DMS114 treated with DMSO at 0.1 percent for 48 hours (cell line): ENCODE data around the gene PCBP2.
"Not testable (repeated sequence)": the region's sequence is repeated elsewhere in the genome, so short reads cannot be mapped to it uniquely, and the experiment has no call there.

Experiments used
- DNase-seq: peaks from one replicate; lab custom pipeline; 2025; ENCODE audit not compliant: unreplicated experiment; lab: John Stamatoyannopoulos, UW

Gene PCBP2

DNA sequence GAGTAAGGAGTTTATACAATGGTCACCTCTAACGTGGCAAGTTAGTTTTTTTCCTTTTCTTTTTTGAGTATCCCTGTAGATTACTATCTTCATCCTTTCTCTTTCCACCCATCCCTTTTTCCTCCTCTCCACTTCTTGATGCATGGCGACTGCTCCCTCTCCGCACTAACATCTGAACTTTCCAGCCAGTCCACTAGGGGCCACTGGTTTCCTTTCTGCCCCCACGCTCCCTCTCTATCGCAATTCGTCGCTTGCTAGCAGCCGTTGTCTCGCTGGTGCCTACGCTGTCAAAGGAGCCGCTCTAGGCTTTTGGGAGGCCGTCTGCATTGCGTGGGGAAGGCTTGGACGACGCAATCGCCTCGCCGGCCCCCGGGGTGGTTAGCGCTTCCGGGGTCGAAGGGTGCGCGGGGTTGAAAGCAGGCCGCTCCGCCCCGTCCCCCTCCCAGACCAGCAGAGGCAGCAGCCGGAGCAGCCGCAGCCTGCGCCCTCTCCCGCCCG lies at the start of gene PCBP2:
Gene PCBP2 (plus strand): TSS at position 442 of the 498 bp plus-strand sequence. CDS start 2,699 bp downstream, outside the sequence.
- DNase-seq = peak; percentile 99

DNA sequence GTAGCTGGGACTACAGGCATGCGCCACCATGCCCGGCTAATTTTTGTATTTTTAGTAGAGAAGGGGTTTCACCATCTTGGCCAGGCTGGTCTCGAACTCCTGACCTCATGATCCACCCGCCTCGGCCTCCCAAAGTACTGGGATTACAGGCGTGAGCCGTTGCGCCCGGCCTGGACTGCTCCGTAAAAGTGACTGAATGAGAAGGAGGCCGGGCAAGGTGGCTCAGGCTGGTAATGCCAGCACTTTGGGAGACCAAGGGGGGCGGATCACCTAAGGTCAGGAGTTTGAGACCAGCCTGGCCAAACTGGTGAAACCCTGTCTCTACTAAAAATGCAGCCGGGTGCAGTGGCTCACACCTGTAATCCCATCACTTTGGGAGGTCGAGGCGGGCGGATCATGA lies 49.6 kb upstream of the PCBP2 start:
- not testable (repeated sequence) for DNase-seq

DNA sequence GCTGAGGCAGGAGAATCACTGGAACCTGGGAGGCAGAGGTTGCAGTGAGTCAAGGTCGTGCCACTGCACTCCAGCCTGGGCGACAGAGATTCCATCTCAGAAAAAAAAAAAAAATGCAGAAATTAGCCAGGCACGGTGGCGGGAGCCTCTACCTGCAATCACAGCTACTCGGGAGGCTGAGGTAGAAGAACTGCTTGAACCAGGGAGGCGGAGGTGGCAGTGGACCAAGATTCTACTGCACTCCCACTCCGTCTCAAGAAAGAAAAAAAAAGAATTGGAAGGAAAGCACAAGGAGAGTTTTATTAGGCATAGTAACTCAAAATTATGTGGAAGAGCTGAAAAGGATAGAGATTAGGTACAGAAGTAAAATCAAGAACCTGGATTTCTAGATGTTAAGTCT lies 49.0 kb upstream of the PCBP2 start:
- no peak for DNase-seq

DNA sequence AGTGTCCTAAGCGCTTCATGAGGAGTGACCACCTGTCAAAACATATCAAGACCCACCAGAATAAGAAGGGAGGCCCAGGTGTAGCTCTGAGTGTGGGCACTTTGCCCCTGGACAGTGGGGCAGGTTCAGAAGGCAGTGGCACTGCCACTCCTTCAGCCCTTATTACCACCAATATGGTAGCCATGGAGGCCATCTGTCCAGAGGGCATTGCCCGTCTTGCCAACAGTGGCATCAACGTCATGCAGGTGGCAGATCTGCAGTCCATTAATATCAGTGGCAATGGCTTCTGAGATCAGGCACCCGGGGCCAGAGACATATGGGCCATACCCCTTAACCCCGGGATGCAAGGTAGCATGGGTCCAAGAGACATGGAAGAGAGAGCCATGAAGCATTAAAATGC lies 41.0 kb upstream of the PCBP2 start:
- no peak for DNase-seq

DNA sequence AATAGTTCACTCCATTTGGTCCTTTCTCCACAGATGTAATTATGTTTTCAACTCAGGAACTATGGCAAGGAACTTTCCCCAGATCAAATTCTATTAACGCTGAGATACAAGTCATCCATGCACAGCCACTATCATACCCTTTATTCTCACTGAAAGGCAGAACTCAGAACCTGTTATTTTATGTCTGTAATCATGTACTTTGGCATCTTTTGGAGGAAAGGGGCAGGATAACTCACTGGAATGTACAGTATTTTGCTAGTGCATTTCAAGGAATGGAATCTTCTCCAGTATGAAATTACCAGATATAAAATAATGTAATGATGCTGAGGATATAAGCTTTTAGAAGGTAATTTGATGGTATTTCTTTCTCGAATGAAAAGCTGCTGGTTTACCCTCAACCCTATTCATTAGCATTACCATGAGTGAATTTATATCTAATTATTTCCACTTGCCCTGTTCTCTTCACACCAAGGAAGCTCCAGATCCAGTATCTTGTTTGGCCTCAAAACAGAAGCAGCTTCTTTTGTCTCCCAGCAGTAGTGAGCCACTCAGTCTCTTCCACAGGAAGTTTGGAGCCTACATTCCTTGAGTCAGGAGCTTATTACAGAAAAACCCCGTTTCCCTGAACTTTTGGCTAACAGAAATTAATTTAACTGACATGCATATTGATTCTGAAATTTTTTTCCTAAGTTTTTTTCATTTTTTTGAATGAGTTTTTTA lies 38.3 kb upstream of the PCBP2 start:
- no peak for DNase-seq

DNA sequence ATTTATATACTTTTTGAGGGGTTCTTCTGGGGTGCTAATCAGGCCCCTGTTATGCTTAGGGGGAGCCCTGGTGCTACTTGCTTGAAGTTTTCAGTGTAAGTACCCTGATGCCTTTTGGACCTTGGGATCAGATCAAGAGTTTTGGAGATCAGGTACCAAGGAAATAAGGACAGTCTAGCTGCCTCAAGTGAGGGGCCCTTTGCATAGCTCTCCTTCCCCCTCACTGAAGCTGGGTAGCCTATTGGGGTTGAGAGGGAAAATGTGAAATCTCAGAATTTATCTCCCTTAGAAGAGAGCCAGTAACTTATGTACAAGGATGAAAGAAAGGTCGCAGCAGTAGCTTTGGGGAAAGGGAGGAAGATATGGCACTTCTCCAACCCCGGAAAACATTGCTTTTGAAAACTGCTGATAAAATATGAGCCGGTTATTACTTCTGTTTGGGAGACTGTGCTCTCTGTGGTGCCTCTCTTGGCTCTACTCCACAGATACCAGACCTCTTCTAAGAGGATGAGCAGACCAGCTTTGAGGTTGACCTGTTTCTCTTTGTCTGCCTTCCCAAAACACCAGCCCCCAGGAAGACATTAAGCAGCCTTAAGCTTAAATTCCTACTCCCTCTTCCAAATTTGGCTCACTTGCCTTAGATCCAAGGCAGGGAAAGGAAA lies 37.0 kb upstream of the PCBP2 start:
- no peak for DNase-seq

DNA sequence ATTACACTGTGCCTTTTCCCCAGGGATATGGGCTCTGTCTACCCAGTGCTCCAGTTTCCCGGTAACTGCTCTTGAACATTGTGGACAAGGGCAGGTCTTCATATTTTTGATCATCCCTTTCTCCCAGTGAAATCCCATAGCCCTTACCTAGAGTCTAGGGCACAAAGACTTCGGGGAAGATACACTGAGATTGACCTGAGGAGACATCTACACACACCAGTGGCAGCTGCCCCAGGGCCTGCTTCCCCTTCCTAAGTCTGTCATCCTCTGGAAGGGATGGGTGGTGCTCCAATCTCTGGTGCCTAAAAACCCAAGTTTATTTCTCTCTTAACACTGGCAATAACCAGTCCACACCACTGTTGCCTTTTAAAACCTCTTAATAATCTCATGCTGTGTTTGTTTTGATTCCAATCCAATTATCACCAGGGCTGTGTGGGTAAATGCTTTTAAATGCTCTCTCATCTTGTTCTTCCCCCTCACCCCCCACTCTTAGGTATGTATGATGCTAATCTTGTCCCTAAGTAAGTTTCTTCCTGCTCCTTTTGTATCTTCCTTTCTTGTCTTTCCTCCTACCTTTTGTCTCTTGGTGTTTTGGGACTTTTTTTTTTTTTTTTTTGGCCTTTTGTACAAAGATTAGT lies 36.0 kb upstream of the PCBP2 start:
- not testable (repeated sequence) for DNase-seq

DNA sequence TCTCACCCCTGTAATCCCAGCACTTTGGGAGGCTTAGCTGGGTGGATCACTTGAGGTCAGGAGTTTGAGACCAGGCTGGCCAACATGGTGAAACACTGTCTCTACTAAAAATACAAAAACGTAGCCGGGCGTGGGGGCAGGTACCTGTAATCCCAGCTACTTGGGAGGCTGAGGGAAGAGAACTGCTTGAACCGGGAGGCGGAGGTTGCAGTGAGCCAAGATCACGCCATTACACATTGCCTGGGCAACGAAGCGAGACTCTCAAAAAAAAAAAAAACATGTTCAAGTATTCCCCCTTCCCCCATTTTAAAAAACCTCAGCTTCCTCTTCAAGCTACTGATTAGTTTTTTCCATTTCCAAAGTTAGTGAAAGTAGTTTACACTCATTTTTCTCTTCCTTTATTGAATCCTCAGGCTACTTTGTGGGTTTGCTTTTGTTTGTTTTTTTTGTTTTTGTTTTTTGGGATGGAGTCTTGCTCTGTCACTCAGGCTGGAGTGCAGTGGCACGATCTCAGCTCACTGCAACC lies 34.5 kb upstream of the PCBP2 start:
- DNase-seq = not testable (repeated sequence)

DNA sequence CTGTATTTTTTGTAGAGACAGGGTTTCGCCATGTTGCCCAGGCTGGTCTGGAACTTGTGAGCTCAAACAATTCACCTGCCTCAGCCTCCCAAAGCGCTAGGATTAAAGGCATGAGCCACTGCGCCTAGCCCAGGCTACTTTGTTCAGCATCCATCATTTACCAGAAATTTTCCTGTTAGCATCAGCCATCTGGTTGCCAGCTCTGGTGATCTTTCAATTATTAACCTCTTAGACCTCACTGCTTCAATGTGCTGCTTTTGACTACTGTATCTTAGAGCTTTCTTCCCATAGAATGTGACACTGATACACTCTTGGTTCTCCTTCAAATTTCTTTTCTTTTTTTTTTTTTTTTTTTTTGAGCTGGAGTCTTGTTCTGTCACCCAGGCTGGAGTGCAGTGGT lies 33.7 kb upstream of the PCBP2 start:
- DNase-seq = no peak

DNA sequence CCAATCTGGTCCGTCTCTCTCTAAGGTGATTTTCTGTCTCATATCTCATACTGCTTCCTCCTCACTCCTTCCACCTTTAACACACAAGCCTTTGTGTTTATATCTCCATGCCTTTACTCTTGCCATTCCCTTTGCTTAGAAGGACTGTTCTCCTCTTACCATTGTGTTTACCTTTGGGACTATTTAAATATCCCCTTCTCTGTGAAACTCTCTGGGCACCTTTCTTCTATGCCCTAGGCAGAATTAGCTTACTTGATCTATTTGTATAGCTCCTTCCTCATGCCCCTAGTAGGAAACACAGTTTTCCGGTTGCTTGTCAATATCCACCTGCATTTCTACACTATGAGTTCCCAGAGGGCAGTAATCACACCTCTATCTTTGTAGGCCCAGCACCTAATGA lies 32.1 kb upstream of the PCBP2 start:
- no peak for DNase-seq

DNA sequence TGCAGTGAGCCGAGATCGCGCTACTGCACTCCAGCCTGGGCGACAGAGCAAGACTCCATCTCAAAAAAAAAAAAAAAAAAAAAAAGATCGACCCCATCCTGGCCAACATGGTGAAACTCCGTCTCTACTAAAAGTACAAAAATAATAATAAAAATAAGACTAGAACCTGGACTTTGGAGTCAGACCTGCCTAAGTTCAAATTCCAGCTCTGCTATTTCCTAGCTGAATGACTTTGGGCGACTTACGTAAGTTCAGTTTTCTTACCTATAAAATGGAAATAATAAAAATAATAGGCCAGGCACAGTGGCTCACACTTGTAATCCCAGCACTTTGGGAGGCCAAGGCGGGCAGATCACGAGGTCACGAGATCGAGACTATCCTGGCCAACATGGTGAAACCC lies 29.7 kb upstream of the PCBP2 start:
- not testable (repeated sequence) for DNase-seq

DNA sequence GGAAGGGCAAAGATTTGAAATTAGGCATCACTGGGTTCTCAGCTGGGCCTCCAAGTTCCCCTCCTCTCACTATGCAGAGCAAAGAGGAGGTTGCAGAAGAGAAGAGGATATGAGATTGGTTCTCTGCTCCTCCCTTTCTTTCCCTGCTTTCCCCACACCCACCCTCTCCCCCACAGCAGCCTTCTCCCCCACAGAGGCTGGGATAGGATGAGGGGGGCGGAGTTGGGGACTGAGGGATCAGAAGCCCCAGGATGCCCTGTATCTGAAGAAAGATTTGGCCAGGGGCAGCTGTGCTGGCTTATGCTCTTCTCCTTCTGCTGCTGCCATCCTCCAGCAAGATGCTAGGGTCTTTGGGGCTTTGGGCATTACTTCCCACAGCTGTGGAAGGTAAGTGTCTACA lies 28.3 kb upstream of the PCBP2 start, which contains the start of gene AMHR2:
Gene AMHR2 (plus strand): TSS at position 259 of the 400 bp plus-strand sequence. CDS start 80 bp downstream, at position 339.
- DNase-seq = no peak

DNA sequence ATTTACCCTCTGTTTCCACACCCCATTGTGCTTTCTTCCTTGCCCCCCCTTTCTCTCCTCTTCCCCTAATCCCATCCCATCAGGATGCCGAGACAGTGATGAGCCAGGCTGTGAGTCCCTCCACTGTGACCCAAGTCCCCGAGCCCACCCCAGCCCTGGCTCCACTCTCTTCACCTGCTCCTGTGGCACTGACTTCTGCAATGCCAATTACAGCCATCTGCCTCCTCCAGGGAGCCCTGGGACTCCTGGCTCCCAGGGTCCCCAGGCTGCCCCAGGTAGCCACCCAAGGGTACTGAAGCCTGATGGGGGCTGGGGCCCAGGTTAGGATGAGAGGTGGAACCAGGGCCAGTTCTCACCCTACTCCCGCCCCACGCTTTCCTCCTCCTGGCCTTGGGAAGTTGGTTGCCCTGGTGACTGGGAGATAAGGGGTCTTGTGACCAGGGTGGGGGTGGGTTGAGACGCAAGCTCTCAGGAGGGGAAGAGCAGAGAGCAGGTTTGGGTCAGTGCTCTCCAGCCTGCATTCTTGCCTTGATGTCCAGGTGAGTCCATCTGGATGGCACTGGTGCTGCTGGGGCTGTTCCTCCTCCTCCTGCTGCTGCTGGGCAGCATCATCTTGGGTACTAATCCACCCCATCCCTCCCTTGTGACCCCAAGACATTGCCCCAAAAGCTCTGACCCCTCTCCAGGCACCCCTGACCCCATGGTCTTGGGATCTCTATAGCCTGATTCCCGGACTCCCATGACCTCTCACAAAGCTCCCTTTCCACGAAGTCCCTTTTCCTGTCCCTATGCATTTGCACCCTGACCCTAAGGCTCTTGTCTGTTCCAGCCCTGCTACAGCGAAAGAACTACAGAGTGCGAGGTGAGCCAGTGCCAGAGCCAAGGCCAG lies 27.0 kb upstream of the PCBP2 start:
- no peak for DNase-seq

DNA sequence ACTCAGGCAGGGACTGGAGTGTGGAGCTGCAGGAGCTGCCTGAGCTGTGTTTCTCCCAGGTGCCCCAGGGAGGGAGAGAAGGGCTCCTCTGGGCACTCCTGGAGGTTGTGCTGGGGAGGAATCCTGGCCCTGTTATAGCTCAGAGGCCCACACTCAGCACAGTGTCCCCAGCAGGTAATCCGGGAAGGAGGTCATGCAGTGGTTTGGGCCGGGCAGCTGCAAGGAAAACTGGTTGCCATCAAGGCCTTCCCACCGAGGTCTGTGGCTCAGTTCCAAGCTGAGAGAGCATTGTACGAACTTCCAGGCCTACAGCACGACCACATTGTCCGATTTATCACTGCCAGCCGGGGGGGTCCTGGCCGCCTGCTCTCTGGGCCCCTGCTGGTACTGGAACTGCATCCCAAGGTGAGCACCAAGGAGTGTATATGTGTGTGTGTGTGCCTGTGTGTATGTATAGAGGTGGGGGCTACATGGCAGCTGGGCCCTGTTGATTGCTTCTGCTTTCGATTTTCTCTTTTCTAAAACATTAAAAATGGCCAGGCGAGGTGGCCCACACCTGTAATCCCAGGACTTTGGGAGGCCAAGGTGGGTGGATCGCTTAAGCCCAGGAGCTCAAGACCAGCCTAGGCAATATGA lies 26.3 kb upstream of the PCBP2 start:
- no peak for DNase-seq

DNA sequence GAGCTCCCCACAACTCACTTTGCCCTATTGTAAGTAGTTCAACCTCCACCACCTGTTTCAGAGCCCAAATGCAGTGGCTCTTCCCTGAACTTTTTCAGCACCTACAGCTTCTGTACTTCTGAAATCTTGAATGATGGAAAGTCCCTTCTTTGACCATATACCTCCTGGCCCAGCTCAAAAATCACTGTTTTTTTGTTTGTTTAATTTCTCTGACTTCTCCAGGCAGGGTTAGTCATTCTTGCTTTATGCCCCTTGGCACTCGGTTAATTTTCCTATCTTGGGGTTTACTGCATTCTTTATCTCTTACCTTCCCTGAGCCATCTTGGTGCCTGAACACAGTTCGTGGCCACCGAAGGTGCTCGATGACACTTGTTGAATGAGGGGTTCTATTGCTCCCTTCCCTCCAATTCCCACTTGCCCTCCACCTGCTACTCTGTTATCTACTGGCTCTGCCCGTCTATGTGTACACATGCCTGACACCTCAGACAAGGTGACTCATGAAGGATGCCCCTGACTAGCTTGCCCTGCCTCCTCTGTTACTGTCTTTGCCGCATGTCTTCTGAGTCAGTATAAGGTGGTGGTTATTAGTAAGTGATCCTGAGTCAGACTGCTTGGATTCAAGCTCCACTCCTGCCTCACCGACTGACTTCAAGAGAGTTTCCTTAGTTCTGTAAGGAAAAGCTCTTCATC lies 23.9 kb upstream of the PCBP2 start:
- DNase-seq = no peak

DNA sequence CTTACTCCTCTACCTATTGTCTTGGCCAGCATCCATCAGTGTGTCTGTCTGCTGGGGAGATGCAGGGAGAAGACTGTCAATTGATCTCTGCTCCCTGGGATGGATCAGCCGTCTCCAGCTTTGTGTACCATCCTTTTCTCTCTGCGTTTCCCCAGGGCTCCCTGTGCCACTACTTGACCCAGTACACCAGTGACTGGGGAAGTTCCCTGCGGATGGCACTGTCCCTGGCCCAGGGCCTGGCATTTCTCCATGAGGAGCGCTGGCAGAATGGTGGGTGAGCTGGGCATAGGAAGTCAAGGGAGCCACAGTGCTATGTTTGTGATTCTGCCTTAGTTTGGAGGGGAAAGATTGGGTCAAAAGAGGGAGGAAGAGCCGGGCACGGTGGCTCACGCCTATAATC lies 23.2 kb upstream of the PCBP2 start:
- no peak for DNase-seq

DNA sequence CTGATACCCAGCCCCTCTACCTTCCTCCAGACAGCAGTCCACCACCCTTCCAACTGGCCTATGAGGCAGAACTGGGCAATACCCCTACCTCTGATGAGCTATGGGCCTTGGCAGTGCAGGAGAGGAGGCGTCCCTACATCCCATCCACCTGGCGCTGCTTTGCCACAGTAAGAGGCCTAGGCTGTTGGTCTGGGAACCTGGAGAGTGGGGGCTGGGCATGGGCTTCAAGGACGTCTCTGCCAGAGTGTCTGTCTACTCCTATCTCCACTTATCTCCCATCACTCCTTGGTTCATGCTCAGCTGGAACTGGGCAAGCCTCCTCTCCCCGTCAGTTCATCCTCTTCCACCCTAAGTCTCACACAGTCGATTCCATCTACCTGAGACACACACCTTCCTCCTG lies 21.8 kb upstream of the PCBP2 start:
- no peak for DNase-seq

DNA sequence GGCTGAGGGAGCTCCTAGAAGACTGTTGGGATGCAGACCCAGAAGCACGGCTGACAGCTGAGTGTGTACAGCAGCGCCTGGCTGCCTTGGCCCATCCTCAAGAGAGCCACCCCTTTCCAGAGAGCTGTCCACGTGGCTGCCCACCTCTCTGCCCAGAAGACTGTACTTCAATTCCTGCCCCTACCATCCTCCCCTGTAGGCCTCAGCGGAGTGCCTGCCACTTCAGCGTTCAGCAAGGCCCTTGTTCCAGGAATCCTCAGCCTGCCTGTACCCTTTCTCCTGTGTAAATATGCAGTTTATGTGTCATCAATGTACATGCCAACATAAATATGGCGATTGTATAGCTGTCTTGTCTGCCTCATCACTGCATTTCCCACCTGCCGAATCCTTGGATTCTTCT lies 20.7 kb upstream of the PCBP2 start:
- DNase-seq = no peak

DNA sequence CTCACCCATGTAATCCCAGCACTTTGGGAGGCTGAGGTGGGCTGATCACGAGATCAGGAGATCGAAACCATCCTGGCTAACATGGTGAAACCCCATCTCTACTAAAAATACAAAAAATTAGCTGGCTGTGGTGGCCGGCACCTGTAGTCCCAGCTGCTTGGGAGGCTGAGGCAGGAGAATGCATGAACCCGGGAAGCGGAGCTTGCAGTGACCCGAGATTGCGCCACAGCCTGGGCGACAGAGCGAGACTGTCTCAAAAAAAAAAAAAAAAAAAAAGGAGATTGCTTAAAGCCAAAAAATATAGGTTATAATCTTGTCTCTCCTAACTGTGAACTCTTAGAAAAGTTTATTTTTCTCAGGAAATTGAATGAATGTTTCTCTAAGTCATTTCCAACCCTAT lies 16.6 kb upstream of the PCBP2 start:
- DNase-seq = not testable (repeated sequence)

DNA sequence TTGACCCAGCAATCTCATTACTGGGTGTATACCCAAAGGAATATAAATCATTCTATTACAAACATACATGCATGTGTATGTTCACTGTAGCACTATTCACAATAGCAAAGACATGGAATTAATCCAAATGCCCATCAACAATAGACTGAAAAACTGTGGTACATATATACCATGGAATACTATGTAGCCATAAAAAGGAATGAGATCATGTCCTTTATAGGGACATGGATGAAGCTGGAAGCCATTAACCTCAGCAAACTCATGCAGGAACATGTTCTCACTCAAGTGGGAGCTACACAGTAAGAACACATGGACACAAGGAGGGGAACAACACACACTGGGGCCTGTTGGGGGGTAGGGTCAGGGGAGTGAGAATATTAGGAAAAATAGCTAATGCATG lies 12.3 kb upstream of the PCBP2 start:
- not testable (repeated sequence) for DNase-seq
